Measurements from ENCODE around the gene SMCO4. TPM values are rescaled to one million over a fixed set of nuclear protein-coding genes. Genes with fewer than 3 reads are reported as not detected.
"Not testable (repeated sequence)": the region's sequence is repeated elsewhere in the genome, so short reads cannot be mapped to it uniquely, and the experiment has no call there.

Gene SMCO4
- total RNA-seq, 3 donors from 2014 or later (not counting 1 experiment from before 2014, with no cell fraction given) = 2.7 to 4.6 (median 3.6) TPM

DNA sequence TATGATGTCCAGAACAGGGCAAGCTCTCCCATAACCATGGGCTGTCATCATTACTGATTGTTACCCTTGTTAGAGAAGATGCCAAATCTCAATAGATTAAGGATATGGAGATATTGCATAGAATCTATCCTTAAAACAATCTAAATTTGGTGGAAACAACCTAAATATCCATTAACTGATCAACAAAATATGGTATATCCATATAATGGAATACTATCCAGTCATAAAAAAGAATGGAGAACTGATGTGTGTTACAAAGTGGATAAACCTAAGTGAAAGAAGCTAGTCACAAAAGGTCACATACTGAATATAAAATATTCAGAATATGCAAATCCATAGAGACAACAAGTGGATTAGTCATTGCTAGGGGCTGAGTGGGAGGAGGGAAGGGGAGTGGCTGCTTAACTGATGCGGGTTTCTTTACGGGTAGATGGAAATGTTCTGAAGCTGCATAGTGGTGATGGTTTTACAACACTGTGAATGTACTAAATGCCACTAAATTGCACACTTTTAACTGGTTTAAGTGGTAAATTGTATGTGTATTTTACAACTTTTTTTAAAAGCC is 36.1 kb upstream of the SMCO4 start:
- Mint-ChIP-seq H3K27me3 (ENCODE audit: low read depth in 2 of 2) (peaks cover 20% of the 10 kb centered on the region in 2 donors), H3K9me3 (no peaks in the 10 kb centered on the region), H3K27ac (no peak overlapping the region), H3K36me3 (no peaks in the 10 kb centered on the region), H3K4me1 (no peaks in the 10 kb centered on the region), H3K4me3 (no peak overlapping the region)
- intact Hi-C loops (cut with micrococcal nuclease) = no loop called here
- Histone ChIP-seq H3K27me3 (ENCODE audit: control insufficient read depth, insufficient read depth, low read length) (no peaks in the 10 kb centered on the region), H3K27ac (ENCODE audit: low read length) (no peak overlapping the region), H3K4me1 (ENCODE audit: control insufficient read depth, insufficient read depth, low read length) (no peaks in the 10 kb centered on the region), H3K36me3 (ENCODE audit: control insufficient read depth, insufficient read depth, low read length) (no peaks in the 10 kb centered on the region), H3K9me3 (ENCODE audit: control insufficient read depth, insufficient read depth, low read length) (no peaks in the 10 kb centered on the region), H3K4me3 (ENCODE audit: low read length) (no peak overlapping the region)
- DNase-seq = no peak
- ATAC-seq = no peak
- TF ChIP-seq, protein P1, sequence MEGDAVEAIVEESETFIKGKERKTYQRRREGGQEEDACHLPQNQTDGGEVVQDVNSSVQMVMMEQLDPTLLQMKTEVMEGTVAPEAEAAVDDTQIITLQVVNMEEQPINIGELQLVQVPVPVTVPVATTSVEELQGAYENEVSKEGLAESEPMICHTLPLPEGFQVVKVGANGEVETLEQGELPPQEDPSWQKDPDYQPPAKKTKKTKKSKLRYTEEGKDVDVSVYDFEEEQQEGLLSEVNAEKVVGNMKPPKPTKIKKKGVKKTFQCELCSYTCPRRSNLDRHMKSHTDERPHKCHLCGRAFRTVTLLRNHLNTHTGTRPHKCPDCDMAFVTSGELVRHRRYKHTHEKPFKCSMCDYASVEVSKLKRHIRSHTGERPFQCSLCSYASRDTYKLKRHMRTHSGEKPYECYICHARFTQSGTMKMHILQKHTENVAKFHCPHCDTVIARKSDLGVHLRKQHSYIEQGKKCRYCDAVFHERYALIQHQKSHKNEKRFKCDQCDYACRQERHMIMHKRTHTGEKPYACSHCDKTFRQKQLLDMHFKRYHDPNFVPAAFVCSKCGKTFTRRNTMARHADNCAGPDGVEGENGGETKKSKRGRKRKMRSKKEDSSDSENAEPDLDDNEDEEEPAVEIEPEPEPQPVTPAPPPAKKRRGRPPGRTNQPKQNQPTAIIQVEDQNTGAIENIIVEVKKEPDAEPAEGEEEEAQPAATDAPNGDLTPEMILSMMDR (IDR thresholded peaks at IDR 0.05) = no peak
- 100% methylated on average over 2 of the region's 2 CpGs for WGBS (ENCODE audit: insufficient coverage)

DNA sequence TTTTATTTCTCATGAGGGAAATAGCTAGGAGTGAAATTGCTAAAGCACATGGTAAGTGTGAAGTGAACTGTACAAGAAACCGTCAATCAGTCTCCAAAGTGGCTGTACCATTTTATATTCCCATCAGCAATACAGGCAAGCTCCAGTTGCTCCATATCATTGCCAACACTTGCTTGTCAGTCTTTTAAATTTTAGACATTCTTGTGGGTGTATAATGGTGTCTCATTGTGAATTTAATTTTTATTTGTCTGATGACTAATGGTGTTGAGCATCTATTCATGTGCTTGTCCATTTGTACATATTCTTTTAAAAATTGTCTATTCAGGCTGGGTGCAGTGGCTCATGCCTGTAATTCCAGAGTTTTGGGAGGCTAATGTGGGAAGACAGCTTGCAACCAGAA is 34.1 kb upstream of the SMCO4 start:
- H3K27ac ChIP-seq (ENCODE audit: low read length) = no peak overlapping the region
- TF ChIP-seq, protein P1 (IDR thresholded peaks at IDR 0.05) = no peak
- H3K36me3 Mint-ChIP-seq = no peaks in the 10 kb centered on the region
- ATAC-seq (no peak), DNase-seq (no peak)
- intact Hi-C loops (cut with micrococcal nuclease) = no loop called here
- H3K4me3 Mint-ChIP-seq = no peak overlapping the region
- H3K4me1 Mint-ChIP-seq = no peaks in the 10 kb centered on the region
- no peaks in the 10 kb centered on the region for H3K9me3 Mint-ChIP-seq
- 100% methylated on average over 1 of the region's 1 CpG for WGBS (ENCODE audit: insufficient coverage)
- H3K4me3 ChIP-seq (ENCODE audit: low read length) = no peak overlapping the region
- H3K27ac Mint-ChIP-seq = no peak overlapping the region
- H3K27me3 Mint-ChIP-seq (ENCODE audit: low read depth in 2 of 2) = peaks cover 10 to 11% of the 10 kb centered on the region in 2 donors
- H3K36me3 ChIP-seq (ENCODE audit: control insufficient read depth, insufficient read depth, low read length) = no peaks in the 10 kb centered on the region
- no peaks in the 10 kb centered on the region for H3K4me1 ChIP-seq (ENCODE audit: control insufficient read depth, insufficient read depth, low read length)
- H3K27me3 ChIP-seq (ENCODE audit: control insufficient read depth, insufficient read depth, low read length) = no peaks in the 10 kb centered on the region
- no peaks in the 10 kb centered on the region for H3K9me3 ChIP-seq (ENCODE audit: control insufficient read depth, insufficient read depth, low read length)

DNA sequence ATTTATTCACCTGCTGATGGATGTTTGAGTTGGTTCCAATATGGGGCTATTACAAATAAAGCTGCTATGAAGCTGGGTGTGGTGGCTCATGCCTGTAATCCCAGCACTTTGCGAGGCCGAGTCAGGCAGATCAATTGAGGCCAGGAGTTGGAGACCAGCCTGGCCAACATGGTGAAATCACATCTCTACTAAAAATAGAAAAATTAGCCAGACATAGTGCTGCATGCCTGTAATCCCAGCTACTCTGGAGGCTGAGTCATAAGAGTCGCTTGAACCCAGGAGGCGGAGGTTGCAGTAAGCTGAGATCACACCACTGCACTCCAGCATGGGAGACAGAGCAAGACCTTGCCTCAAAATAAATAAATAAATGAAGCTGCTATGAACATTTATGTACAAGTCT is 33.7 kb upstream of the SMCO4 start:
- H3K4me1 ChIP-seq (ENCODE audit: control insufficient read depth, insufficient read depth, low read length); H3K36me3 Mint-ChIP-seq; H3K4me3 Mint-ChIP-seq; H3K4me1 Mint-ChIP-seq; H3K4me3 ChIP-seq (ENCODE audit: low read length); H3K9me3 ChIP-seq (ENCODE audit: control insufficient read depth, insufficient read depth, low read length); intact Hi-C loops (cut with micrococcal nuclease); H3K27ac ChIP-seq (ENCODE audit: low read length); H3K36me3 ChIP-seq (ENCODE audit: control insufficient read depth, insufficient read depth, low read length); ATAC-seq; H3K27ac Mint-ChIP-seq; H3K27me3 ChIP-seq (ENCODE audit: control insufficient read depth, insufficient read depth, low read length); DNase-seq; H3K9me3 Mint-ChIP-seq: not testable (repeated sequence)
- H3K27me3 Mint-ChIP-seq (ENCODE audit: low read depth in 2 of 2) = peaks cover 10 to 11% of the 10 kb centered on the region in 2 donors
- 93% methylated on average over 4 of the region's 4 CpGs for WGBS (ENCODE audit: insufficient coverage)

DNA sequence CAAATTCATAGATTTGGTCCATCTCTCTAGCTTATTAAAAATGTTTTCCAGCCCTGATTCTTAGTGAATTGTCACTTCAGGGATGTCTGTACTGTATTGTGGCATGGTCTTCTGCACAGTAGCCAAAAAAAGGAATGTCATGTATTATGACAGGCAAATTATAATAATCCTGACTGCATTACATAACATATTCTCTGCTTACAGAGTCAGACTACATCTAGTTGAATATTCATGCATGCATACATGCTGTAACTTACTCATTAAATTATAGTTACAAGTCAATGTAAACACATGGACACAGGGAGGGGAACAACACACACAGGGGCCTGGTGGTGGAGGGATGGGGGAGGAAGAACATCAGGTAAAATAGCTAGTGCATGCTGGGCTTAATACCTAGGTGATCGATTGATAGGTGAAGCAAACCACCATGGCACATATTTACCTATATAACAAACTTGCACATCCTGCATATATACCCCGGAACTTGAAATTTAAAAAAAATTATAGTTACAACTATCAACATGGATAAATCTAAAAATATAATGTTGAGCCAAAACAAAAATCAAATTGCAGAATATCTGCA is 31.5 kb upstream of the SMCO4 start:
- H3K4me3 ChIP-seq (ENCODE audit: low read length) = no peak overlapping the region
- Mint-ChIP-seq H3K27me3 (ENCODE audit: low read depth in 2 of 2) (peaks cover 11 to 13% of the 10 kb centered on the region in 2 donors), H3K27ac (no peak overlapping the region), H3K9me3 (no peaks in the 10 kb centered on the region), H3K36me3 (no peaks in the 10 kb centered on the region), H3K4me3 (no peak overlapping the region), H3K4me1 (no peaks in the 10 kb centered on the region)
- ATAC-seq = no peak
- H3K4me1 ChIP-seq (ENCODE audit: control insufficient read depth, insufficient read depth, low read length) = no peaks in the 10 kb centered on the region
- H3K9me3 ChIP-seq (ENCODE audit: control insufficient read depth, insufficient read depth, low read length) = no peaks in the 10 kb centered on the region
- no peaks in the 10 kb centered on the region for H3K36me3 ChIP-seq (ENCODE audit: control insufficient read depth, insufficient read depth, low read length)
- TF ChIP-seq, protein P1 (IDR thresholded peaks at IDR 0.05) = no peak
- H3K27ac ChIP-seq (ENCODE audit: low read length) = no peak overlapping the region
- no peaks in the 10 kb centered on the region for H3K27me3 ChIP-seq (ENCODE audit: control insufficient read depth, insufficient read depth, low read length)
- WGBS (ENCODE audit: insufficient coverage) = no CpG with 5 or more reads among the region's 2 CpGs
- intact Hi-C loops (cut with micrococcal nuclease) = no loop called here
- no peak for DNase-seq
